Measurements from ENCODE around the gene SLC25A33.
"Not testable (repeated sequence)": the region's sequence is repeated elsewhere in the genome, so short reads cannot be mapped to it uniquely, and the experiment has no call there.

Gene SLC25A33

DNA sequence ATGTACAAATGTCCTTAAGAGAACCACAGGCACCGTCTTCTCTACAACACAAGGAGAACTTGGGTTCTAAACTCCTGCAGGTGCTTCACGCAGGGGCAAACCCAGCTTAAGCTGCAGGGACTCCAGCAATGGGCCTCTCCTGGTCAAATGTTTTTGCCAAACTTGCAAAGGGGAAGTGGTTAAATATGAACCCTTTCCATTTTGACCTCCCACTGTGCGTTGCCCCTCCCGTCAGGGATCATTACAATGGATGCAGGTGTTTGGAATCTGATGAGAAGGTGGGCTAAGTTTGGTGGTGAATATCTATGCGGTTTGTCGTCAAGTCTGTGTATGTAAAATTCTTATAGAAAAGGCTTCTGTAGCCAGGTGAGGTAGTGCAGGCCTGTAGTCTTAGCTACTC lies 29.1 kb upstream of the SLC25A33 start:
- H3K27me3 ChIP-seq (ENCODE audit: insufficient read depth, low read length) = no peaks in the 10 kb centered on the region

GRCh38 chr1:9515550-9515949 lies 23.7 kb upstream of the SLC25A33 start:
- not testable (repeated sequence) for H2AFZ ChIP-seq (ENCODE audit: low read length, unreplicated experiment); H3K4me3 ChIP-seq (ENCODE audit: low read depth, low read length); H3K79me2 ChIP-seq (ENCODE audit: control insufficient read depth, insufficient read depth, low read length, unreplicated experiment); H3K27ac ChIP-seq (ENCODE audit: low read depth, low read length); H3K36me3 ChIP-seq (ENCODE audit: insufficient read depth, low read length); H3K4me1 ChIP-seq (ENCODE audit: control insufficient read depth, insufficient read depth, low read length, unreplicated experiment); H3K27me3 ChIP-seq (ENCODE audit: insufficient read depth, low read length)

More for the DNA sequence above, 29.1 kb upstream of the SLC25A33 start:
- no peaks in the 10 kb centered on the region for H3K4me1 ChIP-seq (ENCODE audit: control insufficient read depth, insufficient read depth, low read length, unreplicated experiment)
- H3K79me2 ChIP-seq (ENCODE audit: control insufficient read depth, insufficient read depth, low read length, unreplicated experiment) = no peaks in the 10 kb centered on the region
- no peaks in the 10 kb centered on the region for H3K36me3 ChIP-seq (ENCODE audit: insufficient read depth, low read length)
- H2AFZ ChIP-seq (ENCODE audit: low read length, unreplicated experiment) = no peak overlapping the region
- H3K27ac ChIP-seq (ENCODE audit: low read depth, low read length) = no peak overlapping the region
- H3K4me3 ChIP-seq (ENCODE audit: low read depth, low read length) = no peak overlapping the region

GRCh38 chr1:9518454-9518998 lies 20.7 kb upstream of the SLC25A33 start:
- no peak overlapping the region for H3K27ac ChIP-seq (ENCODE audit: low read depth, low read length)
- H3K79me2 ChIP-seq (ENCODE audit: control insufficient read depth, insufficient read depth, low read length, unreplicated experiment) = no peaks in the 10 kb centered on the region
- H3K4me3 ChIP-seq (ENCODE audit: low read depth, low read length) = no peak overlapping the region
- no peaks in the 10 kb centered on the region for H3K36me3 ChIP-seq (ENCODE audit: insufficient read depth, low read length)
- 0 out of 2 replicates have a peak, but pooled peaks cover 3% of the 10 kb centered on the region for H3K27me3 ChIP-seq (ENCODE audit: insufficient read depth, low read length)
- no peak overlapping the region for H2AFZ ChIP-seq (ENCODE audit: low read length, unreplicated experiment)
- no peaks in the 10 kb centered on the region for H3K4me1 ChIP-seq (ENCODE audit: control insufficient read depth, insufficient read depth, low read length, unreplicated experiment)

- H3K4me3 ChIP-seq (ENCODE audit: low read depth, low read length) = no peak overlapping the region
- H3K27ac ChIP-seq (ENCODE audit: low read depth, low read length) = no peak overlapping the region
- no peaks in the 10 kb centered on the region for H3K4me1 ChIP-seq (ENCODE audit: control insufficient read depth, insufficient read depth, low read length, unreplicated experiment)
- 0 out of 2 replicates have a peak, but pooled peaks cover 3% of the 10 kb centered on the region for H3K27me3 ChIP-seq (ENCODE audit: insufficient read depth, low read length)
- no peak overlapping the region for H2AFZ ChIP-seq (ENCODE audit: low read length, unreplicated experiment)
- H3K79me2 ChIP-seq (ENCODE audit: control insufficient read depth, insufficient read depth, low read length, unreplicated experiment) = no peaks in the 10 kb centered on the region
- no peaks in the 10 kb centered on the region for H3K36me3 ChIP-seq (ENCODE audit: insufficient read depth, low read length)
Observed at GRCh38 chr1:9520411-9520810, 18.9 kb upstream of the SLC25A33 start.

DNA sequence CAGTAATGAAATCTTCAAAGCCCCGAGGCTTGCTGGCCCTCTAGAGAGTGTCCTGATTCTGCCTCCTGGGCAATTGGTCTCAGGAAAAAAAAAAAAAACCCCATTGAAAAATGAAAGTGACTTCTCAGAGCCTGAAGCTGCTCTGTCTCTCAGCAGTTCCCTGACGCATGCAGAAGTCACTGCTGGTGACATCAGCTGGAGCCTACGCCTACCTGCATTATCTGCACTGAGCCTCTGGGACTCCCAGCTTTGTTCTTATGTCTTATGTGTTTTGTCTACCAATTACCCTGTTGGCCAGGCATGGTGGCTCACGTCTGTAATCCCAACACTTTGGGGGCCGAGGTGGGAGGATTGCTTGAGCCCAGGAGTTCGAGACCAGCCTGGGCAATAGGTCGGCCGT lies 10.1 kb upstream of the SLC25A33 start:
- no peak overlapping the region for H2AFZ ChIP-seq (ENCODE audit: low read length, unreplicated experiment)
- no peak overlapping the region for H3K27ac ChIP-seq (ENCODE audit: low read depth, low read length)
- no peak overlapping the region for H3K4me3 ChIP-seq (ENCODE audit: low read depth, low read length)
- no peaks in the 10 kb centered on the region for H3K27me3 ChIP-seq (ENCODE audit: insufficient read depth, low read length)
- no peaks in the 10 kb centered on the region for H3K36me3 ChIP-seq (ENCODE audit: insufficient read depth, low read length)
- no peaks in the 10 kb centered on the region for H3K4me1 ChIP-seq (ENCODE audit: control insufficient read depth, insufficient read depth, low read length, unreplicated experiment)
- no peaks in the 10 kb centered on the region for H3K79me2 ChIP-seq (ENCODE audit: control insufficient read depth, insufficient read depth, low read length, unreplicated experiment)

- H3K79me2 ChIP-seq (ENCODE audit: control insufficient read depth, insufficient read depth, low read length, unreplicated experiment) = no peaks in the 10 kb centered on the region
- no peak overlapping the region for H3K27ac ChIP-seq (ENCODE audit: low read depth, low read length)
- no peaks in the 10 kb centered on the region for H3K4me1 ChIP-seq (ENCODE audit: control insufficient read depth, insufficient read depth, low read length, unreplicated experiment)
- H3K36me3 ChIP-seq (ENCODE audit: insufficient read depth, low read length) = no peaks in the 10 kb centered on the region
- H2AFZ ChIP-seq (ENCODE audit: low read length, unreplicated experiment) = no peak overlapping the region
- H3K4me3 ChIP-seq (ENCODE audit: low read depth, low read length) = no peak overlapping the region
- H3K27me3 ChIP-seq (ENCODE audit: insufficient read depth, low read length) = no peaks in the 10 kb centered on the region
Observed at GRCh38 chr1:9530320-9530719, 8.9 kb upstream of the SLC25A33 start.

GRCh38 chr1:9534953-9535352 lies 4.3 kb upstream of the SLC25A33 start:
- Histone ChIP-seq H3K27me3 (ENCODE audit: insufficient read depth, low read length) (no peaks in the 10 kb centered on the region), H3K79me2 (ENCODE audit: control insufficient read depth, insufficient read depth, low read length, unreplicated experiment) (no peaks in the 10 kb centered on the region), H2AFZ (ENCODE audit: low read length, unreplicated experiment) (no peak overlapping the region), H3K4me1 (ENCODE audit: control insufficient read depth, insufficient read depth, low read length, unreplicated experiment) (no peaks in the 10 kb centered on the region), H3K4me3 (ENCODE audit: low read depth, low read length) (no peak overlapping the region), H3K36me3 (ENCODE audit: insufficient read depth, low read length) (no peaks in the 10 kb centered on the region), H3K27ac (ENCODE audit: low read depth, low read length) (no peak overlapping the region)

DNA sequence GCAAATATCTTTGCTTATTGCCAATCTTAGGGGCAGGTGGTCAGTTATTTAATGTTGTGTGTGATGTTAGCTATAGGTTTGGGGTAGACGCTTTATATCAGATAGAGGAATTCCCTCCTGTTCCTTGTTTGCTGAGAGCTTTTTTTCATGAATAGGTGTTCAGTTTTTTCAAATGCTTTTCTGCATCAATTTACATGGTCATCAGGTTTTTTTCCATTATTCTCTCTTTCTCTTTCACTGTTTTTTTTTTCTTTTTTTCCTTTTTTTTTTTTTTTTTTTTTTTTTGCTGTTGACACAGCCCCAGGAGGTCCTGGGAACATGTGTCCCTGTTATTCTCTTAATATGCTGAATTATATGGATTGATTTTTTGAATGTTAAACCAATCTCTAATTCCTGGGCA lies 3.0 kb upstream of the SLC25A33 start:
- peaks cover 6% of the 10 kb centered on the region for H3K4me1 ChIP-seq (ENCODE audit: control insufficient read depth, insufficient read depth, low read length, unreplicated experiment)
- no peak overlapping the region for H2AFZ ChIP-seq (ENCODE audit: low read length, unreplicated experiment)

GRCh38 chr1:9537863-9538668 lies 1.2 kb upstream of the SLC25A33 start:
- no peak overlapping the region for H3K4me3 ChIP-seq (ENCODE audit: low read depth, low read length)
- no peak overlapping the region for H3K27ac ChIP-seq (ENCODE audit: low read depth, low read length)
- H3K79me2 ChIP-seq (ENCODE audit: control insufficient read depth, insufficient read depth, low read length, unreplicated experiment) = peaks cover 26% of the 10 kb centered on the region
- H3K27me3 ChIP-seq (ENCODE audit: insufficient read depth, low read length) = no peaks in the 10 kb centered on the region
- peaks cover 9% of the 10 kb centered on the region for H3K4me1 ChIP-seq (ENCODE audit: control insufficient read depth, insufficient read depth, low read length, unreplicated experiment)
- no peaks in the 10 kb centered on the region for H3K36me3 ChIP-seq (ENCODE audit: insufficient read depth, low read length)
- no peak overlapping the region for H2AFZ ChIP-seq (ENCODE audit: low read length, unreplicated experiment)

More for the DNA sequence above, 3.0 kb upstream of the SLC25A33 start:
- no peaks in the 10 kb centered on the region for H3K27me3 ChIP-seq (ENCODE audit: insufficient read depth, low read length)
- H3K27ac ChIP-seq (ENCODE audit: low read depth, low read length) = no peak overlapping the region
- H3K79me2 ChIP-seq (ENCODE audit: control insufficient read depth, insufficient read depth, low read length, unreplicated experiment) = peaks cover 13% of the 10 kb centered on the region
- no peaks in the 10 kb centered on the region for H3K36me3 ChIP-seq (ENCODE audit: insufficient read depth, low read length)
- H3K4me3 ChIP-seq (ENCODE audit: low read depth, low read length) = no peak overlapping the region

- no peaks in the 10 kb centered on the region for H3K27me3 ChIP-seq (ENCODE audit: insufficient read depth, low read length)
- peak overlapping the region; percentile 62 for H3K27ac ChIP-seq (ENCODE audit: low read depth, low read length)
Observed at GRCh38 chr1:9538669-9539164, 548 bp upstream of the SLC25A33 start.

More at GRCh38 chr1:9538669-9539164, 548 bp upstream of the SLC25A33 start:
- Histone ChIP-seq H3K4me1 (ENCODE audit: control insufficient read depth, insufficient read depth, low read length, unreplicated experiment) (peaks cover 9% of the 10 kb centered on the region), H2AFZ (ENCODE audit: low read length, unreplicated experiment) (peak overlapping the region; percentile 95), H3K36me3 (ENCODE audit: insufficient read depth, low read length) (no peaks in the 10 kb centered on the region), H3K79me2 (ENCODE audit: control insufficient read depth, insufficient read depth, low read length, unreplicated experiment) (peaks cover 31% of the 10 kb centered on the region), H3K4me3 (ENCODE audit: low read depth, low read length) (peak overlapping the region; percentile 48; the same call in 1 of the 2 replicates)
